Keratinocyte (primary cell): Measurements from ENCODE around the gene GALNT13.

Experiments used
- CTCF ChIP-seq, 3 experiments: IDR thresholded peaks in 1 of 3; conservative IDR thresholded peaks in 1 of 3; optimal IDR thresholded peaks in 1 of 3; 2 replicates in 2 of 3; 3 replicates in 1 of 3; pipeline versions ENCODE3 to v1.5.1; 2011; ENCODE audit warnings: low read length in 3 of 3, mild to moderate bottlenecking in 3 of 3, moderate library complexity in 2 of 3, control low read depth in 1 of 3, inconsistent platforms in 1 of 3; ENCODE audit not compliant: insufficient read depth in 2 of 3; ENCODE audit errors: extremely low read depth in 1 of 3
- EZH2 ChIP-seq: IDR thresholded peaks from one replicate; pipeline ENCODE4 v1.6.1; 2012; ENCODE audit warnings: inconsistent platforms, mild to moderate bottlenecking, low read length, moderate library complexity

GRCh38 chr2:154386186-154386585, 514.5 kb downstream of the GALNT13 start:
- TF ChIP-seq CTCF (optimal IDR thresholded peaks at IDR 0.05 in 1 of 3, IDR thresholded peaks at IDR 0.05 in 1 of 3, conservative IDR thresholded peaks at IDR 0.05 in 1 of 3; ENCODE audit: extremely low read depth in 1 of 3, insufficient read depth in 2 of 3, low read length in 3 of 3) (no peak), EZH2 (no peak)
